Peyer's patch (tissue), 4 donors: ENCODE measurements around the gene PRKD1. TPM values are rescaled to one million over a fixed set of nuclear protein-coding genes. Genes with fewer than 3 reads are reported as not detected.

Experiments
- DNase-seq, 3 donors: peaks; one replicate each; pipeline ENCODE4 v3.0.0-alpha.2; 2017 to 2019
- H3K27ac ChIP-seq, 4 donors: fragments of 200-600 bp; sonication (generic); one replicate each; pipeline ENCODE4 v1.5.1; 2016 to 2019
- H3K27me3 ChIP-seq, 2 donors: fragments of 200-600 bp; sonication (generic); one replicate each; pipeline ENCODE4 v1.5.1; 2019
- H3K36me3 ChIP-seq, 3 donors: fragments of 200-600 bp; sonication (generic); one replicate each; pipeline ENCODE4 v1.5.1; 2016 to 2019
- H3K4me1 ChIP-seq, 4 donors: fragments of 200-600 bp; sonication (generic); one replicate each; pipeline ENCODE4 v1.5.1; 2016 to 2019
- H3K4me3 ChIP-seq, 4 donors: fragments of 200-600 bp; sonication (generic); 1 replicate in 3 of 4; 2 replicates in 1 of 4; pipeline ENCODE4 v1.5.1; 2016 to 2019; ENCODE audit warnings: mild to moderate bottlenecking in 1 of 4
- H3K9me3 ChIP-seq, 4 donors: fragments of 200-600 bp; sonication (generic); one replicate each; pipeline ENCODE4 v1.5.1; 2016 to 2019; ENCODE audit warnings: mild to moderate bottlenecking in 1 of 4
- CTCF ChIP-seq, 6 experiments: fragments of 450-650 bp in 4 of 6; fragments of 200-600 bp in 2 of 6; sonication (generic) in 1 of 6; IDR thresholded peaks; one replicate each; pipeline ENCODE4 v1.5.1; 2017 to 2019; ENCODE audit warnings: antibody characterized with exemption in 6 of 6, mild to moderate bottlenecking in 3 of 6, moderate library complexity in 1 of 6
- POLR2A ChIP-seq, 2 donors: fragments of 450-650 bp; IDR thresholded peaks; one replicate each; pipeline ENCODE4 v1.5.1; 2017; ENCODE audit warnings: antibody characterized with exemption in 2 of 2, mild to moderate bottlenecking in 2 of 2, moderate library complexity in 2 of 2
- total RNA-seq, 4 donors: library from RNA; depleted of rRNA; stranded (reverse); fragments of >200 nt; gene quantifications; one replicate each; pipeline ENCODE4 v1.1.0, GENCODE V29; 2016

PRKD1 gene
- total RNA-seq, 4 donors from 2014 or later = 0.88 to 5.0 (median 3.6) TPM

- Histone ChIP-seq H3K27ac (no peak overlapping the region), H3K9me3 (no peaks in the 10 kb centered on the region), H3K27me3 (no peaks in the 10 kb centered on the region), H3K4me3 (no peak overlapping the region), H3K4me1 (no peaks in the 10 kb centered on the region), H3K36me3 (no peaks in the 10 kb centered on the region)
- TF ChIP-seq POLR2A (IDR thresholded peaks at IDR 0.05) (no peak), CTCF (IDR thresholded peaks at IDR 0.05) (no peak)
- no peak for DNase-seq
Measured at GRCh38 chr14:29918981-29919380, 8.7 kb downstream of the PRKD1 start.

- Histone ChIP-seq H3K9me3 (peaks cover 0 to 4% (median 0%) of the 10 kb centered on the region in 4 donors), H3K4me1 (no peaks in the 10 kb centered on the region), H3K36me3 (no peaks in the 10 kb centered on the region), H3K27me3 (no peaks in the 10 kb centered on the region), H3K4me3 (no peak overlapping the region), H3K27ac (no peak overlapping the region)
- no peak for DNase-seq
- TF ChIP-seq CTCF (IDR thresholded peaks at IDR 0.05) (no peak), POLR2A (IDR thresholded peaks at IDR 0.05) (no peak)
Measured at GRCh38 chr14:29913566-29913965, 14.1 kb downstream of the PRKD1 start.

- H3K4me1 ChIP-seq = no peaks in the 10 kb centered on the region
- TF ChIP-seq CTCF (IDR thresholded peaks at IDR 0.05) (no peak), POLR2A (IDR thresholded peaks at IDR 0.05) (no peak)
- no peak overlapping the region for H3K27ac ChIP-seq
- no peak for DNase-seq
- H3K4me3 ChIP-seq = no peak overlapping the region
- H3K27me3 ChIP-seq = no peaks in the 10 kb centered on the region
- peaks cover 0 to 4% (median 0%) of the 10 kb centered on the region in 4 donors for H3K9me3 ChIP-seq
- no peaks in the 10 kb centered on the region for H3K36me3 ChIP-seq
Measured at GRCh38 chr14:29911810-29912209, 15.8 kb downstream of the PRKD1 start.

- H3K36me3 ChIP-seq = no peaks in the 10 kb centered on the region
- no peaks in the 10 kb centered on the region for H3K27me3 ChIP-seq
- no peak overlapping the region for H3K4me3 ChIP-seq
- TF ChIP-seq CTCF (IDR thresholded peaks at IDR 0.05) (no peak), POLR2A (IDR thresholded peaks at IDR 0.05) (no peak)
- peaks cover 0 to 4% (median 0%) of the 10 kb centered on the region in 4 donors for H3K9me3 ChIP-seq
- no peaks in the 10 kb centered on the region for H3K4me1 ChIP-seq
- H3K27ac ChIP-seq = no peak overlapping the region
- DNase-seq = no peak
Measured at GRCh38 chr14:29908652-29909577, 18.7 kb downstream of the PRKD1 start.

- H3K27me3 ChIP-seq = no peaks in the 10 kb centered on the region
- no peak overlapping the region for H3K27ac ChIP-seq
- H3K36me3 ChIP-seq = no peaks in the 10 kb centered on the region
- peaks cover 0 to 4% (median 0%) of the 10 kb centered on the region in 4 donors for H3K9me3 ChIP-seq
- TF ChIP-seq CTCF (IDR thresholded peaks at IDR 0.05) (no peak), POLR2A (IDR thresholded peaks at IDR 0.05) (no peak)
- no peaks in the 10 kb centered on the region for H3K4me1 ChIP-seq
- no peak for DNase-seq
- no peak overlapping the region for H3K4me3 ChIP-seq
Measured at GRCh38 chr14:29906256-29906870, 21.3 kb downstream of the PRKD1 start.
